ENCODE measurements around the gene TMEM259.
A peak's percentile ranks its signal among the peaks of the same experiment; 100 is the strongest.

TMEM259 gene

DNA sequence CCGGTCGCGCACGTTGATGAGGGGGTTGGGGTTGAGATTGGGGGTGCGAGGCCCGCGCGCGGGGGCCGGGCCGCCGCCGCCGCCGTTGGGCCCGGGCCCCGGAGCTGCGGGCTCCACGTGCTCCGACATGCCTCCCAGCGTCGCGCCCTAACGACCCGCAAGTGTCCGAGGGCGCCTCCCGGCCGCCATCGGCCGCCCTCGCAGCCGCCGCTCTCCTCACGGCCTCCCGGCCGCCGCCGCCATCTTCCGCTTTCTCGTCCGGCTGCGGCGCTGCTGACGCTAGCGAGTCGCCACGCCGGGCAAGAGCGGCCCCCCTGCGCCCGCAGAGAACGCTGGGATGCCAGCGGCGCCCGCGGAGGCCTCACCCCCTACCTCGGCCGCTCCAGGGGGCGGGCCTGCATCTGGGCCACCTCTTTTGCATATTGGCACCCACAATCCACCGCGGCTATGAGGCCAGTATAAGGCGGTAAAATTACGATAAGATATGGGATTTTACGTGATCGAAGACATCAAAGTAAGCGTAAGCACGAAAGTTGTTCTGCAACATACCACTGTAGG, at the start of gene TMEM259:
TMEM259 (minus strand) TSS at position 256 of the 558 bp plus-strand sequence; CDS start at position 129, 127 bp downstream.
- peak; percentile 96 for DNase-seq

DNA sequence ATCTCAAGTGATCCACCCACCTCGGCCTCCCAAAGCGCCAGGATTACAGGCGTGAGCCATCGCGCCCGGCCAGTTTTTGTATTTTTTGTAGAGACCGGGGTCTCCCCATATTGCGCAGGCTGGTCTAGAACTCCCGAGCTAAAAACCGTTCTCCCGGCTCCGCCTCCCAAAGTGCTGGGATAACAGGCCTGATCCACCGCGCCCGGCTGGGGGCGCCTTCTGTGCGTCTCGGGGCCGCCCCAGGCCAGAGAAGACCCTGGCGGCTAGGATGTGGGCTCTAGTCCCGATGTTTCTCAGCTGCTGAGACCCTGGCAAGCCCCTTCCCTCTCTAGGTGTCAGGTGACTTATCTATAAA, 49.6 kb upstream of the TMEM259 start:
- no peak for DNase-seq

DNA sequence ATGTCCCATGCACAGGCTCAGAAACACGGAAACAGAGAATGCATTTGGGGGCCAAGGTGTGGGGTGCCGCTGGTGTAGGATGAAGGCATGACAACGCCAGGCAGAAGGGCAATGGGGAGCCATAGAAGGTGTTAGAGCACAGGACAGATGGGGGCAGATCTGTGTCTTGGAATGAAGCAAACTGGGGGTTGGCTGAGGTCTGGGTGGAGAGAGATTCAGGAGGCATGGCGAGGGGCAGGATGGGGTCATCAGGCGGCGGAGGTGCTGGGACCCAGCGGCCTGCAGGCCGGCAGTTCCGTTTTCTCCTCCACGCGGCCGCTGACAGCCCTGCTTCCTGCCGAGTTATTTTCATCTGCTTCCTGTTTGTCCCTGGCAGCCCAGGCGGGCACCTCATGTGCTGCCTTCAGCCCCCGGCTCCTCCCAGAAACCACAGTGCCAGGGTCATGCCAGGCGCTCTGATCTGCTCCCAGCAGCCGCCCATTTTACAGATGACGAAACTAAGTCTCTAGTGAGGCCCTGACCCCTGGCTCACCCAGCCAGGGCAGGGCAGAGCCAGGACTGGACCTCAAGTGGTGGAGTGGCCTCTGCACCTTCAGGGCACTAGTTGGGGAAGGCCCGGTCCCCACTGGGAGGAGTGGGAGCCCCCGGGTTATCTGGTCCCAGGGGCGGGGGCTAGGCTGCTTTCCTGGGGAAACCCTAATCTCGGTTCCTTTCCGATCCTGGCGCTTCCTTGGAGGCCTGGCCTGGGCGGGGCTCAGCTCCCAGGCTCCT, 48.3 kb upstream of the TMEM259 start:
- no peak for DNase-seq

DNA sequence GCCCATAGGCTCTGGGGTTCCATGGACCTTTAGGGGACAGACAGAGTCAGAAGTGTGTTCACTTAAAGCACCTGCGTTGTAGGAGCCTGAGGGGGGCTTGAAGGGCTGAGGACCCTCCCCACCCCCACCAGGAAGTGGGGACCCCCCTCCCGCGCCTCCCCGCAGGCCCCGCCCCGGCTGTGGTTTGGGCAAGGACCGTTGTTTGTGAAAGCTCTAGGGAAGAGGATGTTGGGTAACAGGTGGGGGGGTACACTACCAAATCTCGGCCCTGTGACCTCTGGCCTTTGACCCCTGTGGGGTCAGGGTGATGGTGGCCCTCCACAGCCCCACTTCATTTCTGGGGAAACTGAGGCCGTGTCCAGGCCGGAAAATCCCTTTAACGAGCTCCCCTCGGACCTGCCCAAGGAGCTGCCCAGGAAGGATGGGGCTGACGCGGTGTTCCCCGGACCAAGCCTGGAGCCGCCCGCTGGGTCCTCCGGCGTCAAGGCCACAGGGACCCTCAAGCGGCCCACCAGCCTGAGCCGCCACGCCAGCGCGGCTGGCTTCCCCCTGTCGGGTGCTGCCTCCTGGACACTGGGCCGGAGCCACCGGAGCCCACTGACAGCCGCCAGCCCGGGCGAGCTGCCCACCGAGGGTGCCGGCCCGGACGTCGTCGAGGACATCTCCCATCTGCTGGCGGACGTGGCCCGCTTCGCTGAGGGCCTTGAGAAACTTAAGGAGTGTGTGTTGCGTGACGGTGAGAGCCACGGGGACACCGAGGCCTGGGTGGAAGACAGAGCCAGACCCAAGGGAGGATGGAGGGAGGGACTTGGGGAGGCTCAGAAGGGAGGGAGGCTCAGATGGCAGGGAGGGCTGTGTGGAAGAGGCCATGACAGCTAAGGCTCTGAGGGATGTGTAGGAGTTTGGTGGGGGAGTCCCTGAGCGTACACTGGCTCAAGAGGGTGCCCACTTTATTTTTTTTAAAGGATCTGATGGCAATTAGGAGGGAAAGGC, 47.4 kb upstream of the TMEM259 start:
- no peak for DNase-seq

DNA sequence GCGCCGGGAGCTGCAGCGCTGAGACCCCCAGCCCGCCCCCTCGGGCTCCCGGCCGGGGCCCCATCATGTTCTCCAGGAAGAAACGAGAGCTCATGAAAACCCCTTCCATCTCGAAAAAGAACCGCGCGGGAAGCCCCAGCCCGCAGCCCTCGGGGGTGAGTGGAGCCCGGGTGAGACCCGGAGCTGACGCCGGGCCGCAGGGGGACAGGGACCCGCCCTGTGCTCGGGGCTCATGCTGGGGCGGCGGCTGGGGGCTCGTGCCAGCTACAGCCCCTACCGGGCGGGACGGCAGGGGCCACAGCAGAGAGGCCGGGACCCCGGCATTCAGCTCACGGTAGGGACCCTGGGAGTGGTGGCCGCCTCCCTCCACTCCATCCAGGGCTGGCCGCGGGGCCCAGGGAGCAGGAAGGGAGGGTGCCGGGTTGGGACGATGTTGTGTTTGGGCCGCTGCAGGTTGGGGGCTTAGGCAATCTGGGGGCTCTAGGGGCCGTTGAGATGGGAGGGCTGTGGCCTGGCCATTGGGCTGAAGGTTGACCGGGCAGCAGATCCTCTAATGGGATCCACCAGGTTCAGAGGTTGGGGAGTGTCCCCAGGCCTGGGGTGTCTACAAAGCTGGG, 46.5 kb upstream of the TMEM259 start:
- no peak for DNase-seq

DNA sequence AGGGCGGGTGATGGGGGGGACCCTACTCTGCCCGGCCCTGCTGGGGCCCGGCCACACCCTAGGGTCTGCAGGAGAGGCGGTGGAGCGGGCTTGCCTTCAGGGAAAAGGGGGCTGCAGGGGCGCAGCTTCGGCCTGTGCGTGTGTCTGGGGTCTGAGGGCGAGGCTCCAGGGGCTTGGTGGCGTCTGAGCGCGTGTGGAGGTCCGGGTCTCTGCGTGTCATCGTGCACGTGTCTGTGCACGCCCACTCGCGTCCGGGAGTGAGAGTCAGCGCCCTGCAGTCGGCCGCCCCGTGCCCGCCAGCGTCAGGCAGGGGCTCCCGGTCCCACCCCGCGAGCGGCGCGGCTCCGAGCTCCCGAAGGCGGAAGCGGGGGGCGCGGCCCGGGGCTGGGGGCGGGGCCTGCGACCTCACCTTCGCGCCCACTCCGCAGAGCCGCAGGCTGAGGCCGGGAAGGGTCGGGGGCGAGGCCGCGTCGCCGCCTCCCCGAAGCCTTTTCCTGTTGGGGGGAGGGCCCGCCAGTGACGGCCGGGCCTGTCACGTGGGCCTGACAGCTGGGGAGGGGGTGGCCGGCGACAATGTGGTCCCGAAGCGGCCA, 45.9 kb upstream of the TMEM259 start, which contains the start of gene ARHGAP45:
ARHGAP45 (plus strand) TSS at position 420 of the 593 bp plus-strand sequence. CDS start 239 bp downstream, outside the sequence.
- DNase-seq, result no peak

DNA sequence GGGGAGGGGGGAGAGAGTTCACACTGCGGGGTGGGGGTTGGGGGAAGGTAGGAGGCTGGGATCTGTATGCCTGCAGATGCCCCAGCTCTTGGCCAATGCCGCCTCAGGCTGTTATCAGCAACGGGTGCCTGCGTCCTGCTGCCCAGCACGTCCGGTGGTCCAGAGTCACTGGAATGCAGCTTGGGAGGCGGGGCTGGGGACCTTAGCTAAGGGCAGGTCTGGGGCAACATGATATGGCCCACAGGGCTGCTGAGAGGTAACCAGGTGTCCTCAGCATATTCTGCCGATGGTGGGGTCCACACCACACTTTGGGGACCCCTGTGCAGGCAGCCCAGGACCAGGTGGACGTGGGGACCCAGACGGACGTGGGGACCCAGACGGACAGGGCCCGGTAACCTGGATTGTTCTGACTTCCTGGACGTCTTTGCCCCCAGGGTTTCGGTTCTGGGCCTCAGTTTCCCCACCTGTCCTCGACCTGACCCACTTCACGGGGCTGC, 45.4 kb upstream of the TMEM259 start:
- DNase-seq, result no peak

DNA sequence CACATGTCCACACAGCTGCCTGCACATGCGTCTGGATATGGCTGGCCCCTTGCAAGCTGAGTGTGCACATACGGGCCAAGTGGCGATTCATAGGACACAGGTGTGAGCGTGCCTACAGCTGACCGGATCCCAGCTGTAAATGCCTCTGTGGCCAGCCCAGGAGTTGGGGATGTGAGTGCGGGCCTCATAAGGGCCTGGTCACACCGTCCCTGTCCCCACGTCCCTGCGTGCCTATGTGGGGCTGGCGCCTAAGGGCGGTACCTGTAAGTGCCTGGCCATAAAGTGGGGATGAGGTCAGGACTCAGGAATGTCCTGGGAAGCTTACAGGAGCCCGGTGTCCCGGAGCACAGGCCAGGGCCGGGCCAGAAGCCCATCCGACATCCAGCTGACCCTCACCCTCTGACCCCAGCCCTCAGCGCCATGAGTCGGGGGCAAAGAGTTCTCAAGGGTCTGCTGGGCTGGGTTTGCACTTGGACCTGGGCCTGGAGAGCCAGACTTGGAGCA, 44.7 kb upstream of the TMEM259 start:
- DNase-seq, result no peak

DNA sequence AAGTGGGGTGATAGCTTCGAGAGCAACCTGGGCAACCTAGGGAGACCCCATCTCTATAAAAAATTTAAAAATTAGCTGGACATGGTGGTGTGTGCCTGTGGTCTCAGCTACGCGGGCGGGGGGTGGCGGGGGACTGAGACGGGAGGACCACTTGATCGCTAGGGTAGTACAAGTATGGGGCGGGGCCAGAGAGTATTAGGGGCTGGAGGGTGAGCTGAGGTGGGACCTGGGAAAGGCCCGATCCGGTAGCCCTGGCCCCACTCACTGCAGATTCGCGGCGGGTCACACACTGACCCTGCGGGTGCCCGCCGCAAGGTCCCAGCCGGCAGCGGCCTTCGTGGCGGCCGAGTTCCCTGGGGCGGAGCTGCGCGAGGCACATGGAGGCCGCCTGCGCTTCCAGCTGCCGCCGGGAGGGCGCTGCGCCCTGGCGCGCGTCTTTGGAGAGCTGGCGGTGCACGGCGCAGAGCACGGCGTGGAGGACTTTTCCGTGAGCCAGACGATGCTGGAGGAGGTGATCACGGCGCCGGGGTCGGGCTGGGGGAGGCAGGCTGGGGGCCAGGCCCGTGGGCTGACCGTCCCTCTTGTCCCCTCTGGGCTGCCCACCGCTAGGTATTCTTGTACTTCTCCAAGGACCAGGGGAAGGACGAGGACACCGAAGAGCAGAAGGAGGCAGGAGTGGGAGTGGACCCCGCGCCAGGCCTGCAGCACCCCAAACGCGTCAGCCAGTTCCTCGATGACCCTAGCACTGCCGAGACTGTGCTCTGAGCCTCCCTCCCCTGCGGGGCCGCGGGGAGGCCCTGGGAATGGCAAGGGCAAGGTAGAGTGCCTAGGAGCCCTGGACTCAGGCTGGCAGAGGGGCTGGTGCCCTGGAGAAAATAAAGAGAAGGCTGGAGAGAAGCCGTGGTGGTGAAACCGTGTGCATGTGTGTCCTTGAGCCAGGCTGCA, 44.0 kb upstream of the TMEM259 start:
- peak; percentile 18 for DNase-seq

DNA sequence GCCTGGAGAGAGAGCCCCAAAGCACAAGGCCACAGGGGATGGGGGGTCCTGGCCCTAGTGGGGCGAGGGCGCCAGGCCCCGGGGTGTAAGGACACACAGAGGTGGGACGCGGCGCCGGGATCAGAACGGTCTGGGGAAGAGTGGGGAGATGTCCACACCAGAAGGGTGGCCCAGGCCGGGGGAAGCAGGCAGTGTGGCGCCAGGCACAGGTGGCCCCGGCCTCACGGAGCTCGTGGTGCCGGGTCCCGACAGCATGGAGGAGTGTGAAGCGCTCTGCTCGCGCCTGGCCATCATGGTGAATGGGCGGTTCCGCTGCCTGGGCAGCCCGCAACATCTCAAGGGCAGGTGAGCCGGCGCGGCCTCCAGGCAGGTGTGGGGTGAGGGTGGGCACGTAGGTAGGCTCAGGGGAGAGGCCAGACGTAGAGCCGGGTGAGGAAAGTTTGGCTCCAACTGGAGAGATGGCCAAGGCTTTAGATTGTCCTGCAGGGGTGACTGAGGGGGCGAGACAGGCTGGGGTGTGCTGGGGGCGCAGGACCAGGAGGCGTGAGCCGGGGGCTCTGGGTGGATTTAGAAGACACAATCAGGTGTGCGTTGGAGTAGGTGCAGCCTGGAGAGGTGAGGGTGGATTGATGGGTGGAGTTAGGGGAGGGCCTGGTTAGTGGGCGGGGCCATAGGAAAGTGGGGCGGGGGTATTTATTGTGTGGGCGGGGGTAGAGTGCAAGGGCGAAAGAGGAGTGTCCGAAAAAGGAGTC, 43.2 kb upstream of the TMEM259 start:
- no peak for DNase-seq

DNA sequence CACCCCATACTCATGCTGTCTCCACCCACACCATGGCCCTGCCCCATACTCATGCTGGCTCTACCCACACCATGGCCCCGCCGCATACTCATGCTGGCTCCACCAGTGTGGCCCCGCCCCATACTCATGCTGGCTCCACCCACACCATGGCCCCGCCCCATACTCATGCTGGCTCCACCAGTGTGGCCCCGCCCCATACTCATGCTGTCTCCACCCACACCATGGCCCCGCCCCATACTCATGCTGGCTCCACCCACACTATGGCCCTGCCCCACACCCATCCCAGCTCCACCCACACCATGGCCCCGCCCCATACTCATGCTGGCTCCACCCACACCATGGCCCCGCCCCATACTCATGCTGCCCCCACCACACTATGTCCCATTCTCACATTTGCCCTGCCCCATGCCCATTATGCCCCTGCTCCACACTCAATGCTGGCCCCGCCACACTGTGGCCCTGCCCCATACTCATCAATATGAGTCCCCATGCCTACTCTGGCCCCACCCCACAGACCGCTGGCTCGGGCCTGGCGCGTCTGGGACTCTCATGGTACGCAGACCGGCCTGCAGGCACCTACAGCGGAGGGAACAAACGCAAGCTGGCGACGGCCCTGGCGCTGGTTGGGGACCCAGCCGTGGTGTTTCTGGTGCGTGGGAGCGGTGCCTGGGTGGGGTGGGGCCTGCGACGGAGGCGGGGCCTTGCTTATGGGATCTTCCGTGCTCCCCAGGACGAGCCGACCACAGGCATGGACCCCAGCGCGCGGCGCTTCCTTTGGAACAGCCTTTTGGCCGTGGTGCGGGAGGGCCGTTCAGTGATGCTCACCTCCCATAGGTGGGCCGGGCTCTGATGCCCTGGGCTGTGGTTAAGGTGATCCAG, 42.3 kb upstream of the TMEM259 start:
- no peak for DNase-seq

DNA sequence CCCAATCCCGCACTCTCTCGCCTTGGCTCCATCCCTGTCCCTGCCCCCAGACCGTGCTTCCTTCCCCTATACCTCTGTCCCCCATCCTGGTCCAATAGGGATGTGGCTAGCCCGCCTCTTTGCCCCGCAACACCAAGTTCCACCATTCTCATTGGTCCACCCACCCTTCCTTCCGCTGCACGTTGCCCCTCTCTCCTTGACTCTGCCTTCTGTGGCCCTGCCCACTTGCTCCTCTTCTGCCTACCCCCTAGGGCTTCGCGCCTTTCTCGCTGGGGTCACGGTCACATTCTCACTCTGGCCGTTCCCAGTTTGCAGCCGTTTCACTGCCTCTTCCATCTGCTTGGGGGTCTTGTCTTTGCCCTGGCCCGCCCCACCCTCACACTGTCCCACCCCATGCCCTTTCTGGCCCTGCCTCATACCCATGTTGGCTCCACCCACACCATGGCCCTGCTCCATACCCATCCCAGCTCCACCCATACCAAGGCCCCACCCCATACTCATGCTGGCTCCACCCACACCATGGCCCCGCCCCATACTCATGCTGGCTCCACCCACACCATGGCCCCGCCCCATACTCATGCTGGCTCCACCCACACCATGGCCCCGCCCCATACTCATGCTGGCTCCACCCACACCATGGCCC, 41.6 kb upstream of the TMEM259 start:
- DNase-seq, result no peak

DNA sequence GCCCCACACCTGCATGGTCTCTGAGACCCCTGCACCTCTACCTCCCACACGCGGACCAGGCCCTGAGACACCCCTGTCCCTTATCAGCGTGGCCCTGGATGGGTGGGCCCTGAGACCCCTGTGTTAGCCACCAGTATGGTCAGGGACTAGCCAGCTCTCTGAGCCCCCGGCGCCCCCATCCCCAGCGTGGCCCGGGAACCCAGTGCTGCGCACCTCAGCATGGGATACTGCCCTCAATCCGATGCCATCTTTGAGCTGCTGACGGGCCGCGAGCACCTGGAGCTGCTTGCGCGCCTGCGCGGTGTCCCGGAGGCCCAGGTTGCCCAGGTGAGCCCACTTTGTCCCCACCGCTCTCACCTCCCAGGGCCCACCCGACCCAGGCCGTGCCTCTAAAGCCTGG, 41.1 kb upstream of the TMEM259 start:
- no peak for DNase-seq

DNA sequence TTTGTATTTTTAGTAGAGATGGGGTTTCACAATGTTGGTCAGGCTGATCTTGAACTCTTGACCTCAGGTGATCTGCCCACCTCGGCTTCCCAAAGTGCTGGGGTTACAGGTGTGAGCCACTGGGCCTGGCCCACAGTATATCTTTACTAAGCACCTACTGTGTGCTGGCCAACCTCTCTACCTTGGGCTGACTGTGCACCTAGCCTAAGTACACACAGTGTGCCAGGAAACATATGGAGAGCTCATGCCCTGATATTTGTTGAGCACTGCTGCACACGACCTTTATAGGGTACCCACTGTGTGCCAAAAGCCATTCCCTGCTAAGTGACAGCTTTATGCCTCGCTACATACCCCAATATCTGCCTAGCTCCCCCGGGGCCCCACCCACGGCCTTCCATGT, 39.8 kb upstream of the TMEM259 start:
- DNase-seq, result no peak

DNA sequence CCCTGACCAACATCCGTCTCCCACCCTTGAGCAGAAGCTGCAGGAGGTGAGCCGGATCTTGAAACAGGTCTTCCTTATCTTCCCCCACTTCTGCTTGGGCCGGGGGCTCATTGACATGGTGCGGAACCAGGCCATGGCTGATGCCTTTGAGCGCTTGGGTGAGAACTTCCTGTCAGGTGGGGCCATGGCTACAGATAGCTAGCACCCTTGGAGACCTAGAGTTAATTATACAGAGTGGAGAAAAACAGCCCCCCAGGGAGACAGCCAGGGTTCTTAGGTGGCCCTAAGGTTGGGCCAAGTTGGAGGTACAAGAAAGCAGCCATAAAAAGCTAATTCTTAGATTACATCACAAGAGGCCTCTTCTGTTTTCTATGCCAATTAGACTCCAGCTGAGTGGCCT, 37.2 kb upstream of the TMEM259 start:
- DNase-seq, result no peak

DNA sequence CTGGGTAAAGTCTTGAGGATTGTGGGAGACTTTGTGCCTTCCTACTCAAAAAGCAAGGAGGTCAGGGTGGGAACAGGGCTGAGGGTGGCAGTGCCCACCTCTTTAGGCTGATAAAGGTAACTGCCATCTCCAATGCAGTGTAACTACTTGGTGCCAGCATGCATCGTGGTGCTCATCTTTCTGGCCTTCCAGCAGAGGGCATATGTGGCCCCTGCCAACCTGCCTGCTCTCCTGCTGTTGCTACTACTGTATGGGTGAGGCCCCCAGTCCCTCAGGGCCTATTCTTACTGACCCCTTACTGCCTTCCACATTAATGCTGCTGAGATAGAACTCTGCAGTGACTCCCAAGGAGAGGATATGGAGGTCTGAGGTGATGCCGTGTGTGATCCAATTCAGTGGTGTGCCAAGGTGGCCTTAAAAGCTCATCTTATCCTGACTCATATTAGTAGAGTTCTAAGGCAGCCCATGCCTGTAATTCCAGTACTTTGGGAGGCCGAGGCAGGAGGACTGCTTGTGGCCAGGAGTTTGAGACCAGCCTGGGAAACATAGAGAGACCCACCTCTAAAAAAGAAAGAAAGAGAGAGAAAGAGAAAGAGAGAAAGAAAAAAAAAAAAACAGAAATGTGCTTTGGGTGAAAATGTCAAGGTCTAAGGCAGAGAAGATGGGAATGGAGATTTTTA, 36.4 kb upstream of the TMEM259 start:
- no peak for DNase-seq

DNA sequence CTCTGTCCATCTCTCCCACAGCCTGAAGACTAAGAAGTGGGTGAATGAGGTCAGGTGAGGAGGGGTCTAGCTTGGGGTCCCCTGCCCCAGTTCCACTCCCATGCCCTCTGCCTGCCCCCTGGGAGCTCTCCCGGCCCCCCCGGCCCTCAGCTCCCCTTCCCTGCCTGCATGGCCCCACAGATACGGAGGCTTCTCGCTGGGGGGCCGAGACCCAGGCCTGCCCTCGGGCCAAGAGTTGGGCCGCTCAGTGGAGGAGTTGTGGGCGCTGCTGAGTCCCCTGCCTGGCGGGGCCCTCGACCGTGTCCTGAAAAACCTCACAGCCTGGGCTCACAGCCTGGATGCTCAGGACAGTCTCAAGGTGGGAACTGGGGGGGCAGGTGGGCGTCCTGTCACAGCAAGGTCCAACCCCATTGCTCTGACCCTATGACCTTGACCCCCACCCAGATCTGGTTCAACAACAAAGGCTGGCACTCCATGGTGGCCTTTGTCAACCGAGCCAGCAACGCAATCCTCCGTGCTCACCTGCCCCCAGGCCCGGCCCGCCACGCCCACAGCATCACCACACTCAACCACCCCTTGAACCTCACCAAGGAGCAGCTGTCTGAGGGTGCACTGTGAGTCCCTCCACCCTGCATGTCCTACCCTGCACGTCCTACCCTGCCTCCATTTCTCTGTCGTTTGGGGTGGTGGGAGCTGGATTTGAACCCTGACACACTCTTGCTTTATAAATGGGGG, 35.1 kb upstream of the TMEM259 start:
- no peak for DNase-seq

Measured in NCI-H446 treated with DMSO at 0.1 percent for 48 hours (cell line).